Tibial nerve (tissue), 4 donors: ENCODE measurements around the gene RASAL2.

Experiments used
- CTCF ChIP-seq, 5 experiments: fragments of 200-600 bp in 3 of 5; fragments of 450-650 bp in 2 of 5; sonication (generic) in 3 of 5; IDR thresholded peaks; one replicate each; pipeline ENCODE4 v1.5.1; 2016 to 2019; ENCODE audit warnings: antibody characterized with exemption in 5 of 5, mild to moderate bottlenecking in 3 of 5, moderate library complexity in 2 of 5
- EP300 ChIP-seq, 2 donors: sonication (generic); formaldehyde crosslinking; IDR thresholded peaks; one replicate each; pipeline ENCODE4 v1.6.1; 2017; ENCODE audit warnings: antibody characterized with exemption in 2 of 2, mild to moderate bottlenecking in 1 of 2
- POLR2A ChIP-seq, 2 donors: fragments of 450-650 bp; IDR thresholded peaks; one replicate each; pipeline ENCODE4 v1.6.1; 2017; ENCODE audit warnings: antibody characterized with exemption in 2 of 2, mild to moderate bottlenecking in 2 of 2, moderate library complexity in 2 of 2

GRCh38 chr1:178330848-178331497, 237.1 kb downstream of the RASAL2 start:
- TF ChIP-seq CTCF (IDR thresholded peaks at IDR 0.05), result no peak
- TF ChIP-seq POLR2A (IDR thresholded peaks at IDR 0.05), result no peak
- no peak for TF ChIP-seq EP300 (IDR thresholded peaks at IDR 0.05)
